CD1c-positive myeloid dendritic cell (primary cell): ENCODE measurements around the gene ADM5.
A peak's percentile ranks its signal among the peaks of the same experiment; 100 is the strongest.

Source experiments
- DNase-seq: peaks from one replicate; pipeline ENCODE4 v3.0.0-alpha.2; 2016; ENCODE audit errors: extremely low spot score

The ADM5 gene, protein sequence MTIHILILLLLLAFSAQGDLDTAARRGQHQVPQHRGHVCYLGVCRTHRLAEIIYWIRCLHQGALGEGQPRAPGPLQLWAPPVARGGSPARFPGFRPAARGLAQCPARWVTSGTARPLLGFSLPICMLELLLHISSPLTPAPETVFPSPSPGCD

DNA sequence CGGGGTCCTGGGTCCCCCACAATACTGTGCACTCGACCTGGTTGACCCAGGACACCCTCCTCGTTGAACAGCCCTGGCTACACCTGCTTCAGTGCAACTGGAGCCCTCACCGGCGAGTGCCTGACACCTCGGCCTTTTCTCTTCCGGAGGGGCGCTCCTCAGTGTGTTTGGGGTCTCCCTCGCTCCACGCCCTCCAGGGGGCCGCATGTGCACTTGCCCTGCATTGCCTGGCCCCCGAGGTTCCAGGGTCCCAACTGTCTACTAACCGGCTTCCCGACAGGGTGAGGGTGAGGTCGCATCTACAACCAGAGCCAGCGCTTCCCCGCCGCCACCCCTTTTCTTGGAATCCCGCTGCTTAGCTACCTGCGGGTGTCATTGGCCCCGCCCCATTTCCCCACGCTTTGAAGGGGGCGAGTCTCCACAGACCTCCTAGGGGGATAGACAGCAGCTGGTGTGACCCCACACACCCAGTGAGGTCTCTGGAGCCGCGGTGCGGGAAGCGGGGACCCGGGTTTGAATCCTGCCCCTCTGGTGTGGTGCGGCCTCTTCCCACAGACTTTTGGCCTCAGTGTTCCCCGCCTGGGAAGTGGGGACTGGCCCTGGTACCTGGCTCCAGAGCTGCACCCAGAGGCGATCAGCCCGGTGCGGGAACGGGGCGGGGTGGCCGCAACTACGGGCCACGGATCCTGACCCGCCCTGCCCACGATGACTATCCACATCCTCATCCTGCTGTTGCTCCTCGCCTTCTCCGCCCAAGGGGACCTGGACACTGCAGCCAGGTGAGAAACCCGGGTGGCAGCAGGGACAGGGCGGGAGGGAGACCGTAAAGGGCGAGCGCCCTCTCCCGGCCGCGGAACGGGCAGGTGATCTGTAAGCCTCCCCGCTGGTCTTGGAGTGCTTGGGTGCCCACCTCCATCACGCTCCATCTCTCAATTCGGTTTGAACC, at the start of gene ADM5:
ADM5 (plus strand) TSS at position 462 of the 946 bp plus-strand sequence; CDS start at position 706, 244 bp downstream.
- DNase-seq: peak; percentile 13

DNA sequence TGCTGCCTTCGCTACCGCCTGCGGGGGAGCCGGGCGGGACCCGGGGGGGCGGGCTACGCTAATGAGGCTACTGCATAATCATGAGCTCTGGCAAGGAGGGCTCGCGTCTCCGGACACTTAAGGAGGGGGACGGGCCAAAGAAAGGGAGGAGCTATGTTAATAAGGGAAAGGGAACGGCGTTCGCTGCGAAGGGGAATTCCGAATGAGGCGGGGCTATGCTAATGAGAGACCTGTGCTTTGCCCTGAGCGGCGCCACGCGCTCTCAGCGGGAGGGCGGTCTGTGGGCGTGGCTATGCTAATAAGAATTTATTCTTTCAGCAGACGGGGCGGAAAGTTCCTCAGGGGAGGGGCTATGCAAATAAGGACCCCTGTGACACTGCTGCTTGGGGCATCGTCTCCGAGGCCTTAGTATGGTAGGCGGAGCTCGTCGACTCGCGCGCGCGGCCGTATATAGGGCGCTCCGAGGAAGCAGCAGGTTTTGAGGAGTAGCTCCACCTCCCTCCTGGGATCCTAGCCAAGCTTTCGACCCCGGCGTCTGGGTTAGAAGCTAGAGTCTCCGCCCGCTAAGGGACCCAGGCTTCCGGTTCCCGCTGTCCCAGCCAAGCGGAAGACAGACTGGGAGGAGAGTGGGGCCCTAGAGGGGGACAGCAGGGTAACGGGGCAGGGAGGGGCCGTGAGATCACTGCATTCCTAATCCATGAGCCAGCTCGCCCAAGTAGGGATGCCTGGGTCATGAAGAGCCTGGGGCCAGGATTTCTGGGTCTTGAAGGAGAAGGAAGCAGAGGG, 49.1 kb upstream of the ADM5 start, which contains the start of gene RRAS:
RRAS (minus strand) TSS at position 31 of the 786 bp plus-strand sequence. CDS start 45 bp downstream, outside the sequence.
- peak; percentile 100 for DNase-seq

DNA sequence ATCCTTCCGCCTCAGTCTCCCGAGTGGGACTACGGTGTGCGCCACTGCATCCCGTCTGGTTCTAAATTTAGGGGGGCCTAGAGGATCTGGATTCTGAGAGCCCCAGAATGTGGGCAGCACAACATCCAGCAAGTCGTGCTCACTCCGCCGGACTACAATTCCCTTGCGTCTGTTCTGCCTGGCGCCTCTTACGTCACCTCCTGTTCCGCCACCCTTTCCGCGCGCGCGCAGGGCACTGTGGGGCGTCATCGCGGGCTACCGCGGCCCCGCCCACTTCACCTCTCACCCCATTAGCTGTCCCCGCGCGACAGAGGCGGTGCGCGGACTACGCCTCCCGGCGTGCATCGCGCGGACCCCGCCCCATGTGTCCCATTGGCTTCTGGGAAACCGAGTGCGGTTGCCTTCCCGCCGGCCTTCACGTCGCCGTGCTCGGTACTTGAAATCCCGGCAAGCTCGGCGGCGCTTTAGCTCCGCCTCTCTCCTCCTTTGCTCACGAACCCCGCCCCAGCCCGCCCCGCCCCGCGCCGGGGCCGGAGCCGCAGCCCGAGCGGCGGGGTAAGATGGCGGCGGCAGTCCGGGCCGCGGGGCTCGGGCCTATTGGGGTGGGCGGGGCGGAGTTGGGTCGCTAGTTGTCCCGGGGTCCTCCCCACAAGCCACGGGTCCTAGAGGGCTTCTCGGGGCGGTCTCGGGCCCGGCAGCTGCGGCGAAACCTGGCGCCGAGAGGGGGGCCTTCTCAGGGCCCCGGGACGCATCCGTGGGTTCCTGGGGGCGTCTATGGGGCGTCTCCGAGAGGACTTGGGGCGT, 47.5 kb upstream of the ADM5 start, which contains the start of gene SCAF1:
SCAF1 (plus strand) TSS at position 522 of the 804 bp plus-strand sequence. CDS start 2,818 bp downstream, outside the sequence.
- peak; percentile 100 for DNase-seq

DNA sequence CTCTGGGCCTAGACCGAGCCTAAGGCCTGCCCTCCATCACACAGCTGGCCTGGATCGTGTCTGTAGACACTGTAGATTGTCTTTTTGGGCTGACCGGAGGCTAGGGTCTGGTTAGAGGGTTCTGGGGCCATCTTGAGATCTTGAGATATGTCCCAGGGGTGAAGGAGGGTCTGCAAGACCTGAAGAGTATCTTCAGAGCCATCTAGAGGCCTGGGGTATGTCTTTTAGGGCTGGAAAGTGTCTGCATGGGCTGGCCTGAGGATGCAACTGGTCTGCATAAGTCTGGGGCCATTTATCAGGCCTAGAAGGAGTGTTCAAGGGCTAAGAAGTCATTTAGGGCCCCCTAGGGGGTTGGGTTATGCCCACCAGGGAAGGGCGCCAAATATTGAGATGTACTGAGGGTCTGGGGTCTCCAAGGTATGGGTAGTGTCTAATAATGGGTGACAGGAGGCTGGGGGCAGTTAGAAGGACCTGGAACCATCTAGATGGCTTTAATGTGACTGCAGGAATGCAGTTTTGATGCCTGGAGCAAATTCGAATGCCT, 46.8 kb upstream of the ADM5 start:
- DNase-seq: no peak

DNA sequence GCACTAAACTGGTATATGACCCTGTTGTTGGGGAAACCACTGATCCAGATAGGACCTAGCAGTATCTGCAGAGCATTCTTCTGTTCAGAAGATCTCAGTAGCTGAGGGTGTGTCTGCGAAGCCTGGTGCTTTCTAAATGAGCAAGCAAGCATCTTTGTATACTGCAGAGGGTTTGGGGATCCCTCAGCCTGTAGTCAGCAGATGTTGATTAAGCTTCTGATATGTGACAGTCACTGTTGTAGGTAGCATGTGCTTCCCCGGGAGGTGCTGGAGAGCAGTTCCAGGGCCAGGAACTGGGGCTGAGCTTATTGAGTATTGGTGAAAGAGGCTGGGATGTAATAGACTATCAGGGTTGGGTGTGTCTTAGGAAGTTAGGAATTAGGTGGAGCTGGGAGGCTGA, 45.9 kb upstream of the ADM5 start:
- DNase-seq: no peak

DNA sequence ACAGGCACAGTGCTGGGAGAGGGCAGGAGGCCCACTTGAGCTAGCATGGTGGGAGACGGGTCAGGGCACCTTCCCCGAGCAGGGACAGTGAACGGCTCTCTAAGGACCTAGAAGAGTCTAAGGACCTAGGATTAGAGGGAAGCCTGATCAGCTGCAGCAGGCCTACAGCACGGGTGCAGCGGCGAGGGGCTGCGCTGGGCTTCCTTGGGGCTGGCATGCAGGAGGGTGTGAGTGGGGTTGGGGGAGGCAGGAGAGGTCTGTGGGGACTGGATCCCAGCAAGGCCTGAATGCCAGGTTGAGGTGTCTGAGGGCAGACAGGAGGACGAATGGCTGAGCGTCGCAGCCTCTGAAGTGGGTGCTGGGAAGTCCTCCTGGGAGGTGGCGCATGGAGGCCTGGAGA, 43.8 kb upstream of the ADM5 start:
- no peak for DNase-seq

DNA sequence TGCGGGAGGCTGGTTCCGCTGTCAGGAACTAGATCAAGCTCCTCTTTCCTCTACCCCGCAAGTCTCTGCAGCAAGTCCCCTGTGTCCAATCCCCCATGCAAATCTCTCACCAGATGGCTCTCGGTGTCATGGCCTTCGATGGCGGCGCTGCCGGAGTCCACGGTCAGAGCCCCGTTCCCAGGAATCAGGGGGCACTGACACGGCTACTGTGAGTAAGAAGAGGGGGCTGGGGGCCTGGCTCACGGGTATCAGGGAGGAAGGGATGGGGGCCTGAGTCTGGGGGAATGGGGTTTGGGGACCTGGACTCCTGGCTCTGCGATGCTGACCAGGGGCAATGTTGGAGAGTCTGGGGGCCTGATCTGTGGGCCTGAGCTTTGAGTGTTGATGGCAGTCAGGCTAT, 43.4 kb upstream of the ADM5 start:
- no peak for DNase-seq

DNA sequence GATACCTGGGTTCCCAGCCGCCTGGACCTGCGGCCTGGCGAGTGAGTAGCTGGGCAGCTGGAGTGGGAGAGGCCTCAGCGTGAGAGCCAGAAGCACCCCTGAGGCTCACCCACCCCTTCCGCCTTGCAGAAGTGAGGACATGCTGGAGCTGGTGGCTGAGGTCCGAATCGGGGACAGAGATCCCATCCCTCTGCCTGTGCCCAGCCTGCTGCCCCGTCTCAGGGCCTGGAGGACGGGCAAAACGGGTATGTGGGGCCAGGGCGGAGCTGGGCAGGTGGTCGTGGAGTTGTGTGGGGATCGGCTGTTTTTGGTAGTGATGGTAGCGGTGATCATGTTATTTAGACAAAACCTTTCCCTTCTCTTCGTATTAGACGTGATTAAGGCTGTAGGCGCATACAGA, 42.8 kb upstream of the ADM5 start:
- no peak for DNase-seq

DNA sequence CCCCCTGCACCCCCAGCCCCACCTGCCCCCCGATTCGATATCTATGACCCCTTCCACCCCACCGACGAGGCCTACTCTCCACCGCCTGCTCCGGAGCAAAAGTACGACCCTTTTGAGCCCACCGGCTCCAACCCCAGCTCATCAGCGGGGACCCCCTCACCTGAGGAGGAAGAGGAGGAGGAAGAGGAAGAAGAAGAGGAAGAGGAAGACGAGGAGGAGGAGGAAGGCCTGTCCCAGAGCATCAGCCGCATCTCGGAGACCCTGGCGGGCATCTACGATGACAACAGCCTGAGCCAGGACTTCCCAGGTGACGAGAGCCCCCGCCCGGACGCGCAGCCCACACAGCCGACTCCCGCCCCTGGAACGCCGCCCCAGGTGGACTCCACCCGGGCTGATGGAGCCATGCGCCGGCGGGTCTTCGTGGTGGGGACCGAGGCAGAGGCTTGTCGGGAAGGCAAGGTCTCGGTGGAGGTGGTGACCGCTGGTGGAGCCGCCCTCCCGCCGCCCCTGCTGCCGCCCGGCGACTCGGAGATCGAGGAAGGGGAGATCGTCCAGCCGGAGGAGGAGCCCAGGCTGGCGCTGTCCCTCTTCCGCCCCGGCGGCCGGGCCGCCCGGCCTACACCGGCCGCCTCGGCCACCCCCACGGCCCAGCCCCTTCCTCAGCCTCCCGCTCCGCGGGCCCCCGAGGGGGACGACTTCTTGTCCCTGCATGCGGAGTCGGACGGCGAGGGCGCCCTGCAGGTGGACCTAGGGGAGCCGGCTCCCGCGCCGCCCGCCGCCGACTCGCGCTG, 38.2 kb upstream of the ADM5 start:
- no peak for DNase-seq

DNA sequence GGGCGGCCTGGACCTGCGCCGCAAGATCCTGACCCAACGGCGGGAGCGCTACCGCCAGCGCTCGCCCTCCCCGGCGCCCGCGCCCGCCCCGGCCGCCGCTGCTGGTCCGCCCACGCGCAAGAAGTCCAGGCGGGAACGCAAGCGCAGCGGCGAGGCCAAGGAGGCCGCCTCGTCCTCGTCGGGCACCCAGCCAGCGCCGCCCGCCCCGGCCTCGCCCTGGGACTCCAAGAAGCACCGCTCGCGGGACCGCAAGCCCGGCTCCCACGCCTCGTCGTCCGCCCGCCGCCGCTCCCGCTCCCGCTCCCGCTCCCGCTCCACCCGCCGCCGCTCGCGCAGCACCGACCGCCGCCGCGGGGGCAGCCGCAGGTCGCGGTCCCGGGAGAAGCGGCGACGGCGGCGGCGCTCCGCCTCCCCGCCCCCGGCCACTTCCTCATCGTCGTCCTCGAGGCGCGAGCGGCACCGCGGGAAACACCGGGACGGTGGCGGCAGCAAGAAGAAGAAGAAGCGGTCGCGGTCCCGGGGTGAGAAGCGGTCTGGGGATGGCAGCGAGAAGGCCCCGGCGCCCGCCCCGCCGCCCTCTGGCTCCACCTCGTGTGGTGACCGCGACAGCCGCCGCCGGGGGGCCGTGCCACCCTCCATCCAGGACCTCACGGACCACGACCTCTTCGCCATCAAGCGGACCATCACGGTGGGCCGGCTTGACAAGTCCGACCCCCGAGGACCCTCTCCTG, 37.4 kb upstream of the ADM5 start:
- DNase-seq: no peak

DNA sequence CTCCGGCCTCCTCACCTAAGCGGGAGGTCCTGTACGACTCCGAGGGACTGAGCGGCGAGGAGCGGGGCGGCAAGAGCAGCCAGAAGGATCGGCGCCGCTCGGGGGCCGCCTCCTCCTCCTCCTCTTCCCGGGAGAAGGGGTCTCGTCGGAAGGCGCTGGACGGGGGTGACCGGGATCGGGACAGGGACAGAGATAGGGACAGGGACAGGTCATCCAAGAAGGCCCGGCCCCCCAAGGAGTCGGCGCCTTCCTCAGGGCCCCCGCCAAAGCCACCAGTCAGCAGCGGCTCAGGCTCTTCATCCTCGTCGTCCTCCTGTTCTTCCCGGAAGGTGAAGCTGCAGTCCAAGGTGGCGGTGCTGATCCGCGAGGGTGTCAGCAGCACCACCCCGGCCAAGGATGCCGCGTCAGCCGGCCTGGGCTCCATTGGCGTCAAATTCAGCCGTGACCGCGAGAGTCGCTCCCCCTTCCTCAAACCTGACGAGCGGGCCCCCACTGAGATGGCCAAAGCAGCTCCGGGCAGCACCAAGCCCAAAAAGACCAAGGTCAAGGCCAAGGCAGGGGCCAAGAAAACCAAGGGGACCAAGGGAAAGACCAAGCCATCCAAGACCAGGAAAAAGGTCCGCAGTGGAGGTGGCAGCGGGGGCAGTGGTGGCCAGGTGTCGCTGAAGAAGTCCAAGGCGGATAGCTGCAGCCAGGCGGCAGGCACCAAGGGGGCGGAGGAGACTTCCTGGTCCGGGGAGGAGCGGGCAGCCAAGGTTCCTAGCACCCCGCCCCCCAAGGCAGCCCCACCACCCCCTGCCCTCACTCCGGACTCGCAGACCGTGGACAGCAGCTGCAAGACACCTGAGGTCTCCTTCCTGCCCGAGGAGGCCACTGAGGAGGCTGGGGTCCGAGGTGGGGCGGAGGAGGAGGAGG, 36.6 kb upstream of the ADM5 start:
- no peak for DNase-seq

DNA sequence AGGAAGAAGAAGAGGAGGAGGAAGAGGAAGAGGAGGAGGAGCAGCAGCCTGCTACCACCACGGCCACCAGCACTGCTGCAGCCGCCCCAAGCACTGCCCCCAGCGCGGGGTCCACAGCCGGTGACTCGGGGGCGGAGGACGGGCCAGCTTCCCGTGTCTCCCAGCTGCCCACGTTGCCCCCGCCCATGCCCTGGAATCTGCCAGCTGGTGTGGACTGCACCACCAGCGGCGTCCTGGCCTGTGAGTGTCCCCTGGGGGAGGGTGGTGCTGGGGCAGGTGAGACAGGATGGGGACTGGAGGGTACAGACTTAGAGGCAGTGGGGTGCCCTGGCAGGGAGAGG, 36.0 kb upstream of the ADM5 start:
- DNase-seq: no peak

DNA sequence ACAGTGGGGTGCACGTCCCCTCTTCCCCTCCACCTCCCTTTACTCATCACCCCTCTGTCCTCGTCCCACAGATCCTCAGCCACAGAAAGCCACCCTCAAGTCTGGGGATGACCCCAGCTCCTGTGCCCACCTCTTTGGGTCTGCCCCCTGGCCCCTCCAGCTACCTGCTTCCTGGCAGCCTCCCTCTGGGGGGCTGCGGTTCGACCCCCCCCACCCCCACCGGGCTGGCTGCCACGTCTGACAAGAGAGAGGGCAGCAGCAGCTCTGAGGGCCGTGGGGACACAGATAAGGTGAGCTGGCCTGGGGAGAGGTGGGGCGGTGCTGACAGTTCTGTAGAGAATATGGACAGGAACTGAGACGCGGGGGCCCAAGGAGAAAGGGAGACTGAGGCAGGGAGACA, 34.8 kb upstream of the ADM5 start:
- DNase-seq: no peak

DNA sequence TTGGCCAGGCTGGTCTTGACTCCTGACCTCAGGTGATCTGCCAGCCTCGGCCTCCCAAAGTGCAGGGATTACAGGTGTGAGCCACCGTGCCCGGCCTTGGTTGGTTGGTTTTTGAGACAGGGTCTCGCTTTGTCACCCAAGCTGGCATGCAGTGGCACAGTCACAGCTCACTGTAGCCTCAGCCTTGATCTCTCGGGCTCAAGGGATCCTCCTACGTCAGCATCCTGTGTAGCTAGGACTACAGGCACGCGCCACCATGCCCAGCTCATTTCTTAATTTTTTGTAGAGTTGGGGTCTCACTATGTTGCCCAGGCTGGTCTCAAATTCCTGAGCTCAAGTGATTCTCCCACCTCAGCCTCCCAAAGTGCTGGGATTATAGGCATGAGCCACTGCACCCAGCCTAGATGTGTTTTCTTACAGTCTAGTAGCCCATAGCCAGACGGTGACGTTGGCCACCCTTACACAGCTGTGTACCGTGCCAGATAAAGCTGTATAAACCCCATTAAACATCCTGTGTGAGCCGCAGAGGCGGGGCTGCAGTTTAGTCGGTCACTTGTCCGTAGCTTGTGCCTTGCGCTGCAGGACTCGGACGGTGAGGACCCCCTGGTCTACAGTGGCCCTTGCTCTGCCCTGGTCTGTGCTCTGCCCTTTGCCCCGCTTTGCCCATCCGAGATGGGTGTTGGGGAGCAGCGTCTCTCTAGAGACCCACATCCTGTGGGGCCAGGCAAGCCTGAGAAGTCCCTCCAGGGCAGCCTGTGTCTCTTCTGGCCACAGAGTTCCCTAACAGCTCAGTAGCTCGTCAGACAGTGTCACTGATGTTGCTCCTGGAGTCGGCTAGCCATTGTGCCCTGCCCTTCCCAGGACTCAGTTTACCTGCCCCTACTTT, 33.6 kb upstream of the ADM5 start:
- DNase-seq: no peak

DNA sequence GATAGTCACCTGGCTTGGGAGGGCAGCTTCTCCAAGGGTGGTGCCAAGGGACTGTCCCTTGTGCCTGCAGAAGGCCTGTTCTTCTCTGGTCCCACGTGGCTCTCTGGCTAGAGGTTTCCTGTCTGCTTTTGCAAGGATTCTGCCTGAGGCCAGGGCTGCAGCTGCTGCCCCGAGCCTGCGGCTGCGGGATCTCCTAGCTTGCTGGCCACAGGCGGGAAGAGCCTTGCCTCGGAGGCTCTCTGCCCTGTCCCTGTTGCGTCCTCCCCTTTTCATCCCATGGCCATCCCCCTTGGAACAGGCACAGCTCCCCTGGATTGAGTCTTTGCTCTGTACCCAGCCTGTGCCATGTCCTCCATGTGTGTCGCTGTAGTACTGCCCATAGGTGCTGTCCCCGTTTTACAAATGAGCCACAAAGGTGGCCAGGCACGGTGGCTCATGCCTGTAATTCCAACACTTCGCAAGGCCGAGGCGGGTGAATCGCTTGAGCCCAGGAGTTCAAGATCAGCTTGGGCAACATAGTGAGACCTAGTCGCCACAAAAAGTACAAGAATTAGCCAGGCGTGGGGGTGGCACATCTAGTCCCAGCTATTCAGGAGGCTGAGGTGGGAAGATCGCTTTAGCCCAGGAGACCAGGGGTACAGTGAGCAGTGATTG, 32.8 kb upstream of the ADM5 start:
- no peak for DNase-seq

DNA sequence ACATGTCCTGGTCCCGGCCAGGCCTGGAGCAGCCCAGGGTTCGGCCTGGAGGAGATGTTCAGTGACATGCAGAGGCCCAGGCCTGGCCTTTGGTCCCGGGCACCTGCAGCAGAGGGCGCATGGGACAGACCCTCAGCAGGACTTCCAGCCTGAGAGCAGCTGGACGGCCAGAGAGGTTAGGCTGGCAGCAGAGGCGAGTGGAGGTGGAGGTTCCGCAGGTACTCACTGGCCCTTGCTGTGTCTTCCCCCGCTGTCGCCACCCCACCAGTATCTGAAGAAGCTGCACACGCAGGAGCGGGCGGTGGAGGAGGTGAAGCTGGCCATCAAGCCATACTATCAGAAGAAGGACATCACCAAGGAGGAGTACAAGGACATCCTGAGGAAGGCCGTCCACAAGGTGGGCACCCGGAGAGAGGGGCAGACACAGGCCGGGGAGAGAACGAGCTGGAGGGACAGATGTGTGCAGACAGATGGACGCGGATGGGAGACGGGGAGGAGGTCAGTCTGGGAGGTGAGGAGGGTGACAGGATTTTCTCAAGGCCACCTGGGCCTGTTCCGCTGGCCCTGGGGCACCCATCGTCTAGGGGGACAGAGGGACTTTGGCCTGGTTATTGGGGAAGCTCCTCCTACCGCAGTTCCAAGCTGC, 31.8 kb upstream of the ADM5 start:
- DNase-seq: no peak

DNA sequence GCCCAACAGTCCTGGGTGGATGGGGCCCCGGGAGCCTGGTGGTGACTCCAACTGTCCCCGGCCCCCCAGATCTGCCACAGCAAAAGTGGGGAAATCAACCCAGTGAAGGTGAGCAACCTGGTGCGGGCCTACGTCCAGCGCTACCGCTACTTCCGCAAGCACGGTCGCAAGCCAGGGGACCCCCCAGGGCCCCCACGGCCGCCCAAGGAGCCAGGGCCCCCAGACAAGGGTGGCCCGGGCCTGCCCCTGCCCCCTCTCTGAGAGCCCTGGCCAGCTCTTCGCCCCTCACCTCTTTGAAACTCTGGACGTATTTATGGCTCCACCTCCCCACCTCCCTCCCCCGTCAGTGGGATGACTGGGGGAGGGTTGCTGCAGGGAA, 31.3 kb upstream of the ADM5 start:
- DNase-seq: no peak
